Parathyroid adenoma (tissue), 2 donors: ENCODE results near the gene SLC38A8.

ENCODE experiments used
- H2AFZ ChIP-seq: fragments of 300-600 bp; sonication (generic); one replicate; pipeline ENCODE4 v1.7.0; 2017; ENCODE audit warnings: antibody characterized with exemption, mild to moderate bottlenecking
- H3K27ac ChIP-seq: fragments of 300-600 bp; sonication (generic); one replicate; pipeline ENCODE4 v1.7.0; 2017
- H3K27me3 ChIP-seq: fragments of 300-600 bp; sonication (generic); one replicate; pipeline ENCODE4 v1.7.0; 2017; ENCODE audit warnings: low read length; ENCODE audit not compliant: control insufficient read depth, insufficient read depth
- H3K36me3 ChIP-seq: fragments of 300-600 bp; sonication (generic); one replicate; pipeline ENCODE4 v1.7.0; 2017; ENCODE audit warnings: low read length; ENCODE audit not compliant: control insufficient read depth, insufficient read depth
- H3K4me1 ChIP-seq: fragments of 300-600 bp; sonication (generic); one replicate; pipeline ENCODE4 v1.7.0; 2017; ENCODE audit warnings: control low read depth
- H3K4me2 ChIP-seq: fragments of 300-600 bp; sonication (generic); one replicate; pipeline ENCODE4 v1.7.0; 2017; ENCODE audit warnings: low read length
- H3K4me3 ChIP-seq: fragments of 300-600 bp; sonication (generic); one replicate; pipeline ENCODE4 v1.7.0; 2017; ENCODE audit warnings: low read depth, low read length
- H3K79me2 ChIP-seq: fragments of 300-600 bp; sonication (generic); one replicate; pipeline ENCODE4 v1.7.0; 2017; ENCODE audit warnings: control low read depth
- H3K9ac ChIP-seq: fragments of 300-600 bp; sonication (generic); one replicate; pipeline ENCODE4 v1.7.0; 2017; ENCODE audit warnings: mild to moderate bottlenecking
- H3K9me3 ChIP-seq: fragments of 300-600 bp; sonication (generic); one replicate; pipeline ENCODE4 v1.7.0; 2017; ENCODE audit warnings: low read length; ENCODE audit not compliant: control insufficient read depth
- CTCF ChIP-seq: fragments of 300-600 bp; sonication (generic); IDR thresholded peaks from one replicate; pipeline ENCODE4 v1.7.0; 2017; ENCODE audit warnings: antibody characterized with exemption, mild to moderate bottlenecking
- donor health status: primary hyperparathyroidism.

Gene SLC38A8

GRCh38 chr16:84058211-84058610 is 15.6 kb upstream of the SLC38A8 start:
- no peak overlapping the region for H3K4me3 ChIP-seq
- no peak overlapping the region for H3K27ac ChIP-seq
- no peak overlapping the region for H3K9ac ChIP-seq
- H2AFZ ChIP-seq: no peak overlapping the region
- H3K79me2 ChIP-seq: peaks cover 8% of the 10 kb centered on the region
- no peaks in the 10 kb centered on the region for H3K9me3 ChIP-seq
- no peak overlapping the region for H3K4me2 ChIP-seq
- H3K4me1 ChIP-seq: peaks cover 6% of the 10 kb centered on the region
- H3K36me3 ChIP-seq: no peaks in the 10 kb centered on the region
- TF ChIP-seq CTCF: no peak
- H3K27me3 ChIP-seq: no peaks in the 10 kb centered on the region

GRCh38 chr16:84056933-84057332 is 14.3 kb upstream of the SLC38A8 start:
- no peak overlapping the region for H3K27ac ChIP-seq
- peaks cover 6% of the 10 kb centered on the region for H3K4me1 ChIP-seq
- no peak overlapping the region for H3K4me3 ChIP-seq
- peaks cover 8% of the 10 kb centered on the region for H3K79me2 ChIP-seq
- H3K4me2 ChIP-seq: no peak overlapping the region
- H3K27me3 ChIP-seq: no peaks in the 10 kb centered on the region
- H3K36me3 ChIP-seq: no peaks in the 10 kb centered on the region
- TF ChIP-seq CTCF: no peak
- H2AFZ ChIP-seq: no peak overlapping the region
- H3K9me3 ChIP-seq: no peaks in the 10 kb centered on the region
- H3K9ac ChIP-seq: no peak overlapping the region

- H3K4me3 ChIP-seq: no peak overlapping the region
- H3K27me3 ChIP-seq: no peaks in the 10 kb centered on the region
- TF ChIP-seq CTCF: no peak
- H3K36me3 ChIP-seq: no peaks in the 10 kb centered on the region
- peaks cover 6% of the 10 kb centered on the region for H3K4me1 ChIP-seq
- peaks cover 8% of the 10 kb centered on the region for H3K79me2 ChIP-seq
- no peaks in the 10 kb centered on the region for H3K9me3 ChIP-seq
- no peak overlapping the region for H3K27ac ChIP-seq
- no peak overlapping the region for H3K9ac ChIP-seq
- no peak overlapping the region for H3K4me2 ChIP-seq
- H2AFZ ChIP-seq: no peak overlapping the region
Measured at GRCh38 chr16:84055801-84056634, 13.4 kb upstream of the SLC38A8 start.

GRCh38 chr16:84055366-84055765 is 12.8 kb upstream of the SLC38A8 start:
- Histone ChIP-seq H3K9ac (no peak overlapping the region), H3K4me2 (no peak overlapping the region), H3K4me1 (peaks cover 9% of the 10 kb centered on the region), H3K27ac (no peak overlapping the region), H3K4me3 (no peak overlapping the region), H3K36me3 (no peaks in the 10 kb centered on the region), H2AFZ (no peak overlapping the region), H3K27me3 (no peaks in the 10 kb centered on the region), H3K79me2 (peaks cover 8% of the 10 kb centered on the region), H3K9me3 (no peaks in the 10 kb centered on the region)
- TF ChIP-seq CTCF: no peak

GRCh38 chr16:84054916-84055315 is 12.3 kb upstream of the SLC38A8 start:
- Histone ChIP-seq H3K4me3 (no peak overlapping the region), H3K36me3 (no peaks in the 10 kb centered on the region), H3K27me3 (no peaks in the 10 kb centered on the region), H3K9me3 (no peaks in the 10 kb centered on the region), H3K27ac (no peak overlapping the region), H3K4me2 (no peak overlapping the region), H2AFZ (no peak overlapping the region), H3K4me1 (peaks cover 13% of the 10 kb centered on the region), H3K9ac (no peak overlapping the region), H3K79me2 (peaks cover 8% of the 10 kb centered on the region)
- no peak for TF ChIP-seq CTCF
